ENCODE results near the gene SLC4A5.

The SLC4A5 gene

GRCh38 chr2:74278694-74279093 is 64.5 kb downstream of the SLC4A5 start:
- no peak for DNase-seq (ENCODE audit: insufficient read length, low spot score)
- TF ChIP-seq, protein P1, sequence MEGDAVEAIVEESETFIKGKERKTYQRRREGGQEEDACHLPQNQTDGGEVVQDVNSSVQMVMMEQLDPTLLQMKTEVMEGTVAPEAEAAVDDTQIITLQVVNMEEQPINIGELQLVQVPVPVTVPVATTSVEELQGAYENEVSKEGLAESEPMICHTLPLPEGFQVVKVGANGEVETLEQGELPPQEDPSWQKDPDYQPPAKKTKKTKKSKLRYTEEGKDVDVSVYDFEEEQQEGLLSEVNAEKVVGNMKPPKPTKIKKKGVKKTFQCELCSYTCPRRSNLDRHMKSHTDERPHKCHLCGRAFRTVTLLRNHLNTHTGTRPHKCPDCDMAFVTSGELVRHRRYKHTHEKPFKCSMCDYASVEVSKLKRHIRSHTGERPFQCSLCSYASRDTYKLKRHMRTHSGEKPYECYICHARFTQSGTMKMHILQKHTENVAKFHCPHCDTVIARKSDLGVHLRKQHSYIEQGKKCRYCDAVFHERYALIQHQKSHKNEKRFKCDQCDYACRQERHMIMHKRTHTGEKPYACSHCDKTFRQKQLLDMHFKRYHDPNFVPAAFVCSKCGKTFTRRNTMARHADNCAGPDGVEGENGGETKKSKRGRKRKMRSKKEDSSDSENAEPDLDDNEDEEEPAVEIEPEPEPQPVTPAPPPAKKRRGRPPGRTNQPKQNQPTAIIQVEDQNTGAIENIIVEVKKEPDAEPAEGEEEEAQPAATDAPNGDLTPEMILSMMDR (IDR thresholded peaks at IDR 0.05; ENCODE audit: insufficient read depth, missing control alignments) = no peak
- no peak for FAIRE-seq

- FAIRE-seq (no peak), DNase-seq (ENCODE audit: insufficient read length, low spot score) (no peak)
- TF ChIP-seq, protein P1 (IDR thresholded peaks at IDR 0.05; ENCODE audit: insufficient read depth, missing control alignments) = no peak
Observed at GRCh38 chr2:74278176-74278575, 65.0 kb downstream of the SLC4A5 start.

- no peak for FAIRE-seq
- TF ChIP-seq, protein P1 (IDR thresholded peaks at IDR 0.05; ENCODE audit: insufficient read depth, missing control alignments) = no peak
- DNase-seq (ENCODE audit: insufficient read length, low spot score) = no peak
Observed at GRCh38 chr2:74275228-74275627, 68.0 kb downstream of the SLC4A5 start.

GRCh38 chr2:74269667-74270066 is 73.5 kb downstream of the SLC4A5 start:
- TF ChIP-seq, protein P1 (IDR thresholded peaks at IDR 0.05; ENCODE audit: insufficient read depth, missing control alignments) = no peak
- FAIRE-seq (no peak), DNase-seq (ENCODE audit: insufficient read length, low spot score) (no peak)

DNA sequence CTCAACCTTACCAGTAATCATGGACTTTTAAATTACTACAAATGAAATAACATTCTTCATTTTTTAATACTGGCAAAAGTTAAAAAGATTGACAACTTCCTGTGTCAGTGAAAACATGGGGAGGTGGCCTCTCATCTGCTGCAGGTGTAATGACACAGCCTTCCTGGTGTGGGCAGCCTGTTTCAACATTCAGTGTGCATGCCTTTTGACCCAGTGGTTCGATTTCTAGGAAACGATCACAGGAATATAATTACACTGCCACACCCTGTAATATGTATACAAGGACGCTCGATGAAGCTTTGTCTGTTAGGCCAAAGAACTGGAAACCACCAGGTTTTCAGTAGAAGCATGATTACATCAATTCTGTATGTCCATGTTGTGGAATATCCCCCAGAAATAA is 76.1 kb downstream of the SLC4A5 start:
- DNase-seq (ENCODE audit: insufficient read length, low spot score) (no peak), FAIRE-seq (no peak)
- TF ChIP-seq, protein P1 (IDR thresholded peaks at IDR 0.05; ENCODE audit: insufficient read depth, missing control alignments) = peak; percentile 62

DNA sequence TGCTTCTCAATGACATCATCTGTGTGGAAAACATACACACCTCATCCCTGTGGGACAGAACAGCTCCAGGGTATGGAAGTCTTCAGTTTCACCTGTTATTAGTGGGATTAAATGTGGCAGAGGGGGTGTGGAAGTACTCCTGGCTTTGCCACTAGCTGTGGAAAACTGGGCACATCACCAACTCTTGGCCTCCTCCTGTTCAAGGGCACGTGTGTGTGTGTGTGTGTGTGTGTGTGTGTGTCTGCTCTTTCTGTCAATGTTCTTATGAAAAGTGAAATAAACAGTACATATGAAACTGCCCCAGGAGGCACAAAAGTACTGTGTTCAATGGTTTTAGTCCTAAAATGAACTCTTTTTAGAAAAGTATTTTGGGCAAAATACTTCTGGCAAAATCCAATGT is 78.9 kb downstream of the SLC4A5 start:
- DNase-seq (ENCODE audit: insufficient read length, low spot score) = no peak
- FAIRE-seq = no peak
- TF ChIP-seq, protein P1 (IDR thresholded peaks at IDR 0.05; ENCODE audit: insufficient read depth, missing control alignments) = no peak

- DNase-seq (ENCODE audit: insufficient read length, low spot score) (no peak), FAIRE-seq (no peak)
- TF ChIP-seq, protein P1 (IDR thresholded peaks at IDR 0.05; ENCODE audit: insufficient read depth, missing control alignments) = no peak
Observed at GRCh38 chr2:74262681-74263080, 80.5 kb downstream of the SLC4A5 start.
